Stimulated activated CD8-positive, alpha-beta memory T cell treated with anti-CD3 and anti-CD28 coated beads, Interleukin-4, amount 100 ng/mL, for 1 hour (primary cell): Measurements from ENCODE around the gene CTH.
"Not testable (repeated sequence)": the region's sequence is repeated elsewhere in the genome, so short reads cannot be mapped to it uniquely, and the experiment has no call there.

Experiments
- DNase-seq, 2 donors: peaks; one replicate each; pipeline ENCODE4 v3.0.0-alpha.2; 2020; ENCODE audit warnings: low read depth in 2 of 2, low spot score in 1 of 2

Gene CTH

GRCh38 chr1:70452164-70452939 is 41.3 kb downstream of the CTH start:
- DNase-seq, result not testable (repeated sequence)

- no peak for DNase-seq
Measured at GRCh38 chr1:70455291-70455690, 44.2 kb downstream of the CTH start.

GRCh38 chr1:70458131-70458530 is 47.1 kb downstream of the CTH start:
- DNase-seq, result no peak

- DNase-seq, result no peak
Measured at GRCh38 chr1:70459496-70460225, 48.6 kb downstream of the CTH start.

GRCh38 chr1:70460740-70461713 is 50.0 kb downstream of the CTH start:
- not testable (repeated sequence) for DNase-seq

GRCh38 chr1:70462611-70463010 is 51.5 kb downstream of the CTH start:
- DNase-seq, result no peak

GRCh38 chr1:70465911-70466310 is 54.8 kb downstream of the CTH start:
- DNase-seq, result no peak

GRCh38 chr1:70467531-70467930 is 56.5 kb downstream of the CTH start:
- DNase-seq, result no peak

GRCh38 chr1:70468180-70468579 is 57.1 kb downstream of the CTH start:
- DNase-seq, result no peak

GRCh38 chr1:70469184-70469583 is 58.1 kb downstream of the CTH start:
- not testable (repeated sequence) for DNase-seq

- DNase-seq, result no peak
Measured at GRCh38 chr1:70475023-70475422, 64.0 kb downstream of the CTH start.

- DNase-seq, result no peak
Measured at GRCh38 chr1:70477090-70477489, 66.0 kb downstream of the CTH start.

- DNase-seq, result not testable (repeated sequence)
Measured at GRCh38 chr1:70477905-70478304, 66.8 kb downstream of the CTH start.

- no peak for DNase-seq
Measured at GRCh38 chr1:70483342-70483741, 72.3 kb downstream of the CTH start.

- no peak for DNase-seq
Measured at GRCh38 chr1:70485624-70486023, 74.6 kb downstream of the CTH start.

GRCh38 chr1:70486676-70487458 is 75.8 kb downstream of the CTH start:
- DNase-seq, result no peak

- DNase-seq, result no peak
Measured at GRCh38 chr1:70487459-70487815, 76.4 kb downstream of the CTH start.

GRCh38 chr1:70487910-70488665 is 77.0 kb downstream of the CTH start:
- no peak for DNase-seq
